NCI-H1694 treated with DMSO at 0.1 percent for 48 hours (cell line): ENCODE data around the gene MECP2.

Experiments used
- DNase-seq: peaks from one replicate; lab custom pipeline; 2025; lab: John Stamatoyannopoulos, UW

The MECP2 gene

GRCh38 chrX:154115750-154116149 is 18.2 kb upstream of the MECP2 start:
- DNase-seq, result no peak

- DNase-seq, result no peak
These were observed 17.6 kb upstream of the MECP2 start for GRCh38 chrX:154115071-154115470.

- DNase-seq, result no peak
These were observed 17.1 kb upstream of the MECP2 start for GRCh38 chrX:154114652-154115051.

- no peak for DNase-seq
These were observed 16.2 kb upstream of the MECP2 start for GRCh38 chrX:154113729-154114128.

GRCh38 chrX:154098551-154098950 is 1.0 kb upstream of the MECP2 start:
- no peak for DNase-seq

- DNase-seq, result peak; percentile 45
These were observed 421 bp downstream of the MECP2 start for GRCh38 chrX:154097003-154097588.

- DNase-seq, result no peak
These were observed 1.1 kb downstream of the MECP2 start for GRCh38 chrX:154096140-154097002.

GRCh38 chrX:154094833-154095232 is 2.7 kb downstream of the MECP2 start:
- DNase-seq, result no peak

GRCh38 chrX:154093965-154094364 is 3.6 kb downstream of the MECP2 start:
- DNase-seq, result no peak

- DNase-seq, result no peak
These were observed 5.1 kb downstream of the MECP2 start for GRCh38 chrX:154092371-154092770.

- no peak for DNase-seq
These were observed 5.8 kb downstream of the MECP2 start for GRCh38 chrX:154091678-154092077.

GRCh38 chrX:154090731-154091130 is 6.8 kb downstream of the MECP2 start:
- DNase-seq, result no peak

- DNase-seq, result no peak
These were observed 12.8 kb downstream of the MECP2 start for GRCh38 chrX:154084449-154085300.

GRCh38 chrX:154083126-154083517 is 14.4 kb downstream of the MECP2 start:
- no peak for DNase-seq

GRCh38 chrX:154082396-154083125 is 15.0 kb downstream of the MECP2 start:
- no peak for DNase-seq

- no peak for DNase-seq
These were observed 20.4 kb downstream of the MECP2 start for GRCh38 chrX:154077101-154077500.

GRCh38 chrX:154074199-154074598 is 23.3 kb downstream of the MECP2 start:
- no peak for DNase-seq

- DNase-seq, result no peak
These were observed 25.3 kb downstream of the MECP2 start for GRCh38 chrX:154072192-154072591.

- no peak for DNase-seq
These were observed 29.0 kb downstream of the MECP2 start for GRCh38 chrX:154068560-154068959.

GRCh38 chrX:154064637-154065435 is 32.7 kb downstream of the MECP2 start:
- DNase-seq, result no peak

GRCh38 chrX:154063234-154063633 is 34.3 kb downstream of the MECP2 start:
- DNase-seq, result no peak
